Muscle layer of duodenum (tissue), 2 donors: Measurements from ENCODE around the gene ANKS1B.
"Not testable (repeated sequence)": the region's sequence is repeated elsewhere in the genome, so short reads cannot be mapped to it uniquely, and the experiment has no call there.

Source experiments
- H3K27ac ChIP-seq: one replicate; pipeline ENCODE4 v1.7.0; 2013; ENCODE audit warnings: mild to moderate bottlenecking, low read length
- H3K27me3 ChIP-seq: one replicate; pipeline ENCODE4 v1.7.0; 2013; ENCODE audit warnings: low read depth, mild to moderate bottlenecking, control low read depth, low read length
- H3K36me3 ChIP-seq, 2 donors: one replicate each; pipeline ENCODE4 v1.7.0; 2013; ENCODE audit warnings: low read length in 2 of 2, control low read depth in 1 of 2, mild to moderate bottlenecking in 1 of 2; ENCODE audit not compliant: insufficient read depth in 2 of 2, control insufficient read depth in 1 of 2
- H3K4me1 ChIP-seq, 2 donors: one replicate each; pipeline ENCODE4 v1.7.0; 2013; ENCODE audit warnings: low read length in 2 of 2, mild to moderate bottlenecking in 2 of 2, control low read depth in 1 of 2, moderate library complexity in 1 of 2; ENCODE audit not compliant: insufficient read depth in 2 of 2, control insufficient read depth in 1 of 2
- H3K4me3 ChIP-seq, 2 donors: one replicate each; pipeline ENCODE4 v1.7.0; 2013; ENCODE audit warnings: low read length in 2 of 2, low read depth in 1 of 2, mild to moderate bottlenecking in 1 of 2
- H3K9me3 ChIP-seq, 2 donors: one replicate each; pipeline ENCODE4 v1.7.0; 2013; ENCODE audit warnings: low read length in 2 of 2, control low read depth in 1 of 2, mild to moderate bottlenecking in 1 of 2; ENCODE audit not compliant: control insufficient read depth in 1 of 2
- donor health status: healthy.

ANKS1B gene

GRCh38 chr12:98856897-98857540, 1127.7 kb downstream of the ANKS1B start:
- H3K27me3 ChIP-seq, result no peaks in the 10 kb centered on the region
- H3K27ac ChIP-seq, result no peak overlapping the region
- no peak overlapping the region for H3K4me3 ChIP-seq
- no peaks in the 10 kb centered on the region for H3K9me3 ChIP-seq
- H3K36me3 ChIP-seq, result no peaks in the 10 kb centered on the region
- H3K4me1 ChIP-seq, result no peaks in the 10 kb centered on the region

DNA sequence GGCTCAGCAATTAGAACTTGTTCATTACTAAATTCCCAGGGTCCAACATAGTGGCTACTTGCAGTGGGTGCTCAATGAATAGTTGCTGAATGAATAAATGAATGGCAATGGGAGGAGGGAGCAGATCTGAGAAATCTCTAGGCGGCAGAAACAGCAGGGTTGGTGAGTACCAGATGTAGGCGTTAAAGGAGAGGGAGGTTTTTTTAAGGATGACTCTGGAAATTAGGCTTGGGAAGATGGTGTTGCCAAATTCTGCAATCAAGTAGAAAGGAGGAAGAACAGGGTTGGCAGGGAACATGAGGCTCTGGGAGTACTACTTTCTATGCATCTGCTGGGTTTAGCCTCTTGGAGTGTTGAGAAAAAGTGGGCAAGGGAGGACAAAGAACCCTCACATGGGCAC, 1132.6 kb downstream of the ANKS1B start:
- Histone ChIP-seq H3K36me3 (no peaks in the 10 kb centered on the region), H3K9me3 (no peaks in the 10 kb centered on the region), H3K27ac (no peak overlapping the region), H3K27me3 (no peaks in the 10 kb centered on the region), H3K4me1 (no peaks in the 10 kb centered on the region), H3K4me3 (no peak overlapping the region)

- Histone ChIP-seq H3K36me3 (no peaks in the 10 kb centered on the region), H3K27me3 (no peaks in the 10 kb centered on the region), H3K4me3 (no peak overlapping the region), H3K9me3 (no peaks in the 10 kb centered on the region), H3K27ac (no peak overlapping the region), H3K4me1 (no peaks in the 10 kb centered on the region)
Measured at GRCh38 chr12:98847242-98847641, 1137.5 kb downstream of the ANKS1B start.

- H3K4me1 ChIP-seq, result no peaks in the 10 kb centered on the region
- no peak overlapping the region for H3K4me3 ChIP-seq
- no peaks in the 10 kb centered on the region for H3K27me3 ChIP-seq
- no peaks in the 10 kb centered on the region for H3K9me3 ChIP-seq
- H3K36me3 ChIP-seq, result no peaks in the 10 kb centered on the region
- no peak overlapping the region for H3K27ac ChIP-seq
Measured at GRCh38 chr12:98845957-98846356, 1138.8 kb downstream of the ANKS1B start.

GRCh38 chr12:98840325-98840724, 1144.4 kb downstream of the ANKS1B start:
- Histone ChIP-seq H3K36me3 (no peaks in the 10 kb centered on the region), H3K27ac (no peak overlapping the region), H3K4me1 (no peaks in the 10 kb centered on the region), H3K27me3 (no peaks in the 10 kb centered on the region), H3K4me3 (no peak overlapping the region), H3K9me3 (no peaks in the 10 kb centered on the region)

- Histone ChIP-seq H3K9me3 (no peaks in the 10 kb centered on the region), H3K27me3 (no peaks in the 10 kb centered on the region), H3K4me3 (no peak overlapping the region), H3K4me1 (no peaks in the 10 kb centered on the region), H3K36me3 (no peaks in the 10 kb centered on the region), H3K27ac (no peak overlapping the region)
Measured at GRCh38 chr12:98838231-98838647, 1146.5 kb downstream of the ANKS1B start.

- not testable (repeated sequence) for H3K27ac ChIP-seq, H3K9me3 ChIP-seq, H3K27me3 ChIP-seq, H3K4me1 ChIP-seq, H3K4me3 ChIP-seq, H3K36me3 ChIP-seq
Measured at GRCh38 chr12:98837134-98837752, 1147.5 kb downstream of the ANKS1B start.

- no peaks in the 10 kb centered on the region for H3K4me1 ChIP-seq
- no peak overlapping the region for H3K4me3 ChIP-seq
- no peaks in the 10 kb centered on the region for H3K27me3 ChIP-seq
- no peaks in the 10 kb centered on the region for H3K36me3 ChIP-seq
- no peaks in the 10 kb centered on the region for H3K9me3 ChIP-seq
- H3K27ac ChIP-seq, result no peak overlapping the region
Measured at GRCh38 chr12:98830657-98831056, 1154.1 kb downstream of the ANKS1B start.

- Histone ChIP-seq H3K27ac (no peak overlapping the region), H3K4me1 (no peaks in the 10 kb centered on the region), H3K27me3 (no peaks in the 10 kb centered on the region), H3K36me3 (no peaks in the 10 kb centered on the region), H3K4me3 (no peak overlapping the region), H3K9me3 (no peaks in the 10 kb centered on the region)
Measured at GRCh38 chr12:98828802-98829600, 1155.7 kb downstream of the ANKS1B start.

- H3K36me3 ChIP-seq, result no peaks in the 10 kb centered on the region
- peaks cover 0 to 6% of the 10 kb centered on the region in 2 donors for H3K4me1 ChIP-seq
- H3K4me3 ChIP-seq, result no peak overlapping the region
- no peaks in the 10 kb centered on the region for H3K9me3 ChIP-seq
- H3K27me3 ChIP-seq, result no peaks in the 10 kb centered on the region
- H3K27ac ChIP-seq, result no peak overlapping the region
Measured at GRCh38 chr12:98823012-98823411, 1161.7 kb downstream of the ANKS1B start.

DNA sequence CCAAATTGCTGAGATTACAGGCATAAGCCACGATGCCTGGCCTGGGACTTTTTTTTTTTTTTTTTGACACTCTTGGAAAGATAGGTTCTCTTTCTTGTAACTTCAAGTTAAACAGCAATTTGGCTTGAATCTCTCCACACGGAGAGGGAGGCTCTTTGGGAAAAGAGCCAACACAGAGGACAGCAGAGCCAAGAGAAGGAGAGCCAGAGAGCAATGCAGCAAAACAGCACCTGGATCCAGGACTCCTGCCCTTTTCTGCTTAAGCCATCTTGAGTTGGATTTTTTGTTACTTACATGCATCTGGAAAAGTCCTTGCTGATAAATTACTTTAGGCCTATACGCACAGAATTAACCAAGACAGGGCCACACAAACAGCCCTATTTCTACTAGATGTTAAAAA, 1162.9 kb downstream of the ANKS1B start:
- no peaks in the 10 kb centered on the region for H3K9me3 ChIP-seq
- no peaks in the 10 kb centered on the region for H3K27me3 ChIP-seq
- H3K4me1 ChIP-seq, result peaks cover 0 to 6% of the 10 kb centered on the region in 2 donors
- no peak overlapping the region for H3K27ac ChIP-seq
- H3K4me3 ChIP-seq, result no peak overlapping the region
- no peaks in the 10 kb centered on the region for H3K36me3 ChIP-seq
